ENCODE data around the gene NAA60.
"Not testable (repeated sequence)": the region's sequence is repeated elsewhere in the genome, so short reads cannot be mapped to it uniquely, and the experiment has no call there.

The NAA60 gene

DNA sequence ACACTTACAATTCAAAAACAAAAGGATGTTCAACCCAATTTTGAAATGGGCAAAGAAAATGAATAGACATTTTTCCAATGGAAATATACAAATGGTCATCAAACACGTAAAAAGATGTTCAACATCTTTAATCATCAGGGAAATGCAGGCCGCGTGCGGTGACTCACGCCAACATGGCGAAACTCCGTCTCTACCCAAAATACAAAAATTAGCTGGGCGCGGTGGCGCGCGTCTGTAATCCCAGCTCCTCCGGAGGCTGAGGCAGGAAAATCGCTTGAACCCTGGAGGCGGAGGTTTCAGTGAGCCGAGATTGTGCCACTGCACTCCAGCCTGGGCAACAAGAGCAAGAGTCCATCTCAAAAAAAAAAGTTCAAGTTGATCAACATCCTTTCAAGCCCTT, 55.5 kb downstream of the NAA60 start:
- TF ChIP-seq, protein P1, sequence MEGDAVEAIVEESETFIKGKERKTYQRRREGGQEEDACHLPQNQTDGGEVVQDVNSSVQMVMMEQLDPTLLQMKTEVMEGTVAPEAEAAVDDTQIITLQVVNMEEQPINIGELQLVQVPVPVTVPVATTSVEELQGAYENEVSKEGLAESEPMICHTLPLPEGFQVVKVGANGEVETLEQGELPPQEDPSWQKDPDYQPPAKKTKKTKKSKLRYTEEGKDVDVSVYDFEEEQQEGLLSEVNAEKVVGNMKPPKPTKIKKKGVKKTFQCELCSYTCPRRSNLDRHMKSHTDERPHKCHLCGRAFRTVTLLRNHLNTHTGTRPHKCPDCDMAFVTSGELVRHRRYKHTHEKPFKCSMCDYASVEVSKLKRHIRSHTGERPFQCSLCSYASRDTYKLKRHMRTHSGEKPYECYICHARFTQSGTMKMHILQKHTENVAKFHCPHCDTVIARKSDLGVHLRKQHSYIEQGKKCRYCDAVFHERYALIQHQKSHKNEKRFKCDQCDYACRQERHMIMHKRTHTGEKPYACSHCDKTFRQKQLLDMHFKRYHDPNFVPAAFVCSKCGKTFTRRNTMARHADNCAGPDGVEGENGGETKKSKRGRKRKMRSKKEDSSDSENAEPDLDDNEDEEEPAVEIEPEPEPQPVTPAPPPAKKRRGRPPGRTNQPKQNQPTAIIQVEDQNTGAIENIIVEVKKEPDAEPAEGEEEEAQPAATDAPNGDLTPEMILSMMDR (IDR thresholded peaks at IDR 0.05; ENCODE audit: low read depth, low read length, missing control alignments) = no peak
- no peak for DNase-seq (ENCODE audit: low read depth)
- no peak overlapping the region for H3K4me3 ChIP-seq (ENCODE audit: low read depth, low read length)

DNA sequence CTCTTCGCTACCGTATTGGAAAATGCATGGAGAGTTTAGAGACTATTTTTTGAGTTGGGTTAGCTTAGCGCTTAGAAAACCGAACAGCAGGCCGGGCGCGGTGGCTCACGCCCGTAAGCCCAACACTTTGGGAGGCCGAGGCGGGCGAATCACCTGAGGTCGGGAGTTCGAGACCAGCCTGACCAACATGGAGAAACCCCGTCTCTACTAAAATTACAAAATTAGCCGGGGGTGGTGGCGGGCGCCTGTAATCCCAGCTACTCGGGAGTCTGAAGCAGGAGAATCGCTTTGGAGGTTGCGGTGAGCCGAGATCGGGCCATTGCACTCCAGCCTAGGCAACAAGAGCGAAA, 57.9 kb downstream of the NAA60 start:
- DNase-seq (ENCODE audit: low read depth) = not testable (repeated sequence)

DNA sequence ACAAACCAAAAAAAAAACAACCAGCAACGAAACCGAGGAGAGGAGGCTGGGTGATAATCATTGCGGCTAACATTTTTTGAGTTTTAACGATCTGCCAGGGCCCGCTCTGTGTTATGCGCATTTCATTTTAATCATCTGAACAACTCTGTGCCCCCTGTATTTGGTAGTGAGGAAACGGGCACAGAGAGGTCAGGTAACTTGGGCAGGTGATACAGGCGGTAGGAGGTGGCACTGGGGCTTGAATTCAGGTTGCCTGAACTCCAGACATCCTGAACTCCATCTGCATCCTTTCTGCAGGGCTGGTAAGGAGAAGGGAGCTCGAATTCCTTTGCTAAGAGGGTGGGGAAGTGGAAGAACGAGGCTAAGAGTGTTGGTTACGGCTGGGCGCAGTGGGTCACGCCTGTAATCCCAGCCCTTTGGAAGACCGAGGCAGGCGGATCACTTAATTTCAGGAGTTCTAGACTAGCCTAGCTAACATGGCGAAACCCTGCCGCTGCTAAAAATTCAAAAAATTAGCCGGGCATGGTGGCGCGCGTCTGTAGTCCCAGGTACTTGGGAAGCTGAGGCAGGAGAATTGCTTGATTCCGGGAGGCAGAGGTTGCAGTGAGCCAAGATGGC, 58.4 kb downstream of the NAA60 start:
- no peak for DNase-seq (ENCODE audit: low read depth)
- TF ChIP-seq, protein P1 (IDR thresholded peaks at IDR 0.05; ENCODE audit: low read depth, low read length, missing control alignments) = no peak
- H3K4me3 ChIP-seq (ENCODE audit: low read depth, low read length) = no peak overlapping the region; the same call in 1 of the 2 replicates

More for the DNA sequence above, 57.9 kb downstream of the NAA60 start:
- H3K4me3 ChIP-seq (ENCODE audit: low read depth, low read length) = peak overlapping the region; percentile 61

DNA sequence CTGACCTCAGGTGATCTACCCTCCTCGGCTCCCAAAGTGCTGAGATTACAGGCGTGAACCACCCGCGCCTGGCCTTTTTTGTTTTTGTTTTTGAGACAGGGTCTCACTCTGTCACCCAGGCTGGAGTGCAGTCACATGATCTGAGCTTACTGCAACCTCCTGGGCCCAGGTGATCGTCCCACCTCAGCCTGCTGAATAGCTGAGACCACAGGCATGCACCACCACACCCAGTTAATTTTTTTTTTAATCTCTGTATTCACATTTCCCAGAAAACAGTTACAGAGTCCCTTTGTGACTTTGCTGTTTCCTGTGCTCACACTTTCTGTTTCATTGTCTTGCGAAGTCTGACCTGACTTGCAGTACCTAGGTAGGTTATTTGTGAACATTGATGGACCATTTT, 60.0 kb downstream of the NAA60 start:
- no peak for DNase-seq (ENCODE audit: low read depth)
- TF ChIP-seq, protein P1 (IDR thresholded peaks at IDR 0.05; ENCODE audit: low read depth, low read length, missing control alignments) = no peak
- H3K4me3 ChIP-seq (ENCODE audit: low read depth, low read length) = no peak overlapping the region

DNA sequence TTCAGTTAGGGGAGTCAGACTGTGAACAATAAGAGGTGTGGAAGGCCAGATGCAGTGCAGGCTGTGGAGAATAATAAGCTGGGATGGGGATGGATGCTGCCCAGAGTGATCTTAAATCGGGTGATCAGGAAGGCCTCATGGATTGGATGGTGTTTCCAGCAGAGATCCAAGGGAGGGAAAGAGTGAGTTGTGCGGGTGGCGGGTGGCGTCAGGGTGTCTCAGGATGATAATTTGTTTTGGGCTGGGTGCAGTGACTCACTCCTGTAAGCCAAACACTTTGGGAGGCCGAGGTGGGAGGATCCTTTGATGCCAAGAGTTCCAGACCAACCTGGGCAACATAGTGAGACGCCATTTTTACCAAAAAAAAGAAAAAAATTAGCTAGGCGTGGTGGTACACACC, 65.3 kb downstream of the NAA60 start:
- TF ChIP-seq, protein P1 (IDR thresholded peaks at IDR 0.05; ENCODE audit: low read depth, low read length, missing control alignments) = no peak
- no peak for DNase-seq (ENCODE audit: low read depth)

DNA sequence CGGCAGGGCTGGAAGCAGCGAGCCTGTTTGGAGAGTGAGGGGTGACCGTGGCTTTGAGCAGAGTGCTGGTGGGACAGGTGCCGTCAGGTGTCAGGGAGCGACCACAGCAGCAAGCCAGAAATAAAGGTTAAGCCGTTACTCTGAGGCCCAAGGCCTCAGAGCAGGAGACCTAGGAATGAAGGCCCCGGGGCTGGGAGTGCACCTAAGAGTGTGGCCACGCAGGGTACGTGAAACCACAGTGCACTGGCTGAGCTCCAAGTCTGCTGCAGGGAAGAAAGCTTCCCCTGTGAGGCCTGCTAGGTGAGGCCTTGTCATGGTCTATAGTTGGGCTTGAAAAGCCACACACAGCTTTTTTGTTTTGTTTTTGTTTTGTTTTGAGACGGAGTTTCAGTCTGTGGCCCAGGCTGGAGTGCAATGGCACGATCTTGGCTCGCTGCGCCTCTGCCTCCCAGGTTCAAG, 66.0 kb downstream of the NAA60 start:
- H3K4me3 ChIP-seq (ENCODE audit: low read depth, low read length) = no peak overlapping the region
- TF ChIP-seq, protein P1 (IDR thresholded peaks at IDR 0.05; ENCODE audit: low read depth, low read length, missing control alignments) = no peak
- DNase-seq (ENCODE audit: low read depth) = peak; percentile 83

More for the DNA sequence above, 65.3 kb downstream of the NAA60 start:
- no peak overlapping the region for H3K4me3 ChIP-seq (ENCODE audit: low read depth, low read length)

DNA sequence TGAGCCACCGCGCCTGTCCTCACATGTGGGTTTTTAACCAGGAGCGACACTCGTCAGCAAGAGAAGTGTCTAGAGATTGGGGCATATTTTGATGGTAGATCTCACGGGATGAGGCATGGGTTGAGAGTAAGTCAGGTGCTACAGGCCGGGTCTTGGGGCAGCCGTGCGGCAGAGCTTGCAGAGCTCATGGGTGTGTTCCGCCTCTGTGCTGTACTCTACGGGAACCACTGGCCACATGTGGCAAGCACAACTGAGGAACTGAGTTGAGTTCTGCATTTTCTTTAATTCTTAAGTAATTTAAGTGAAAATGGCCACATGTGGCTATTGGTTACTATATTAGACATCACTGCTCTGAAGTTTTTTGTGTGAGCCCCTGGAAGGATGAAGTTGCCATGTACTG, 66.9 kb downstream of the NAA60 start:
- H3K4me3 ChIP-seq (ENCODE audit: low read depth, low read length) = no peak overlapping the region
- no peak for DNase-seq (ENCODE audit: low read depth)
- TF ChIP-seq, protein P1 (IDR thresholded peaks at IDR 0.05; ENCODE audit: low read depth, low read length, missing control alignments) = no peak

Measured in GM12864 (cell line).